Adrenal gland (tissue), 12 donors: ENCODE measurements around the gene CAMTA1. TPM values are rescaled to one million over a fixed set of nuclear protein-coding genes. Genes with fewer than 3 reads are reported as not detected.
A peak's percentile ranks its signal among the peaks of the same experiment; 100 is the strongest.

Experiments
- DNase-seq, 7 donors: peaks; one replicate each; pipeline ENCODE4 v3.0.0-alpha.2; 2019 to 2020
- H3K27ac ChIP-seq, 5 donors: fragments of 200-600 bp; sonication (generic) in 4 of 5; 1 replicate in 3 of 5; 2 replicates in 2 of 5; pipeline versions ENCODE4 v1.5.1 to v1.8.0; 2016 to 2020; ENCODE audit warnings: mild to moderate bottlenecking in 1 of 5
- H3K27me3 ChIP-seq: fragments of 200-600 bp; 2 replicates; pipeline ENCODE4 v1.8.0; 2021
- H3K36me3 ChIP-seq, 2 donors: fragments of 200-600 bp; replicated peaks in 1 of 2; 1 replicate in 1 of 2; 2 replicates in 1 of 2; pipeline versions ENCODE4 v1.5.1 to v1.8.0; 2018 to 2022
- H3K4me1 ChIP-seq, 2 donors: fragments of 200-600 bp; replicated peaks in 1 of 2; 1 replicate in 1 of 2; 2 replicates in 1 of 2; pipeline versions ENCODE4 v1.5.1 to v1.8.0; 2018 to 2021
- H3K4me3 ChIP-seq, 4 donors: fragments of 200-600 bp; sonication (generic) in 3 of 4; one replicate each; pipeline ENCODE4 v1.5.1; 2016 to 2018
- H3K9me3 ChIP-seq, 3 donors: fragments of 200-600 bp; sonication (generic) in 1 of 3; replicated peaks in 1 of 3; 1 replicate in 2 of 3; 2 replicates in 1 of 3; pipeline versions ENCODE4 v1.5.1 to v1.8.0; 2016 to 2021
- POLR2A ChIP-seq, 2 donors: fragments of 450-650 bp; IDR thresholded peaks; one replicate each; pipeline ENCODE4 v1.6.1; 2017; ENCODE audit warnings: antibody characterized with exemption in 2 of 2, mild to moderate bottlenecking in 2 of 2, moderate library complexity in 1 of 2
- WGBS, 4 donors: extraction: QIAGEN DNeasy Blood & Tissue Kit in 2 of 4; methylation state at CpG; one replicate each; pipeline versions ENCODE4 v1.1.5 to v1.1.7; 2013 to 2017; 5-methylcytosine and 5-hydroxymethylcytosine counted together
- intact Hi-C, 2 donors: fragments of 100-400 bp; cut with DNase I; formaldehyde crosslinking; loops; one replicate each; pipeline versions ENCODE4 v1.14.1 to v1.15.0; 2022 to 2023
- polyA plus RNA-seq, 3 donors: library from polyadenylated mRNA; stranded (reverse); fragments of 200-250 nt in 2 of 3; fragments of 350-450 nt in 1 of 3; fragmentation: Illumina TruSeq in 1 of 3; extraction: RNeasy Lipid Tissue Mini Kit (QIAGEN cat#74804) in 1 of 3; gene quantifications; one replicate each; pipeline ENCODE4 v1.2.3, GENCODE V29; 2013 to 2014
- total RNA-seq, 9 donors: library from RNA; depleted of rRNA in 4 of 9; stranded (reverse); fragments of >200 nt in 4 of 9; fragments of 120-200 nt in 1 of 9; fragmentation: NEBNext Ultra II Directional in 1 of 9; extraction: Animal tissue kit (Norgen Biotek cat#: 25700) in 1 of 9; gene quantifications; one replicate each; pipeline versions ENCODE4 v1.1.0 to v1.2.4, GENCODE V29; 2013 to 2023
- TF ChIP-seq, protein P1 (sequence below), 6 experiments: fragments of 450-650 bp in 4 of 6; fragments of 200-600 bp in 2 of 6; sonication (generic) in 1 of 6; IDR thresholded peaks; 1 replicate in 5 of 6; 2 replicates in 1 of 6; pipeline versions ENCODE4 v1.5.1 to v1.8.0; 2016 to 2021; ENCODE audit warnings: antibody characterized with exemption in 6 of 6, mild to moderate bottlenecking in 2 of 6, moderate library complexity in 1 of 6
- donor health status: healthy with polysubstance abuse.
- donor health status: Bipolar disorder and iron deficiency.
- donor health status: DM: yes; HTN: yes; CAD: no.
- donor health status: DM: no; HTN: no; CAD: no.
- donor health status: DM: no; HTN: no; CAD: no.
- donor health status: DM: yes; HTN: yes; CAD: no.

Gene CAMTA1
- total and polyA plus RNA-seq, 12 donors = 62.9 to 141 (median 96.9) TPM

DNA sequence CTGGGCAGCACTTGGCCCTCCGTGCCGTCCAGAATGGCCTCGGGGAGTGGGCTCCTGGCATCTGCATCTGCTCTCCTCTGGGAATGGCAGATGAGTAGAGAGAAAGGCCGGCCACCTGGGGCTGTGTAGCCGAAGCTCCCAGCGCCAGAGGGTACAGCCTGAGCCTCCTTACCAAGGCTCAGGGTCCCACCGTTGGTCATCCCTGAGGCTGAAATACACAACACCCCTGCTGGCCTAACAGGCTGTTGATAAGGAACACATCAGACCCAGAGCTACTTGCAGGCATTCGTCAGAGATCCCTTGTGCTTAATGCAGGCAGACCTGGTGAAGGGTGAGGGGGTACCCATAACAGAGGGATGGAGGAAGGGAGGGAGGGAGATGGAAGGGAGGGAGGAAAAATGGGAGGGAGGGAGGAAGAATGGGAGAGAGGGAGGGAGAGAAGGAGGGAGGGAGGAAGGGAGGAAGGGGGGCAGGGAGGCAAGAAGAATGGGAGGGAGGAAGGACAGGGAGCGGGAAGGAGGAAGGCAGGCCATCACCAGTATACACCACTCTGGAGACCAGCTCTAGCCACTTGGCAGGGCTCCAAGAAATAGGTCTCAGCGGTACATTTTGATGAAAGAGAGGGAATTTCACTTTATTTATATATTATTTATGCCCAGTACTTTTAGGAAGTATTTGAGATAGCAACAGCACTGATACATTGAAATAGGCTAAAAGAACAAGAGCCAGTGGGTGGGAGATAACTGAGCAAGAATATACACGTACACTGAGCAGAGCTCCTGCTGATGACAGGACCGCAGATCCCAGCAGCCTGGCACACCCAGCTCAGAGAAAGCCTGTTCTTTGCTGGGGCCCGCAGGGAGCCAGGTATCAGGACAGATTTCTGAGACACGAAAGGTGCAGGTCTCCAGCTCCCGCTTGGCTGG is 670.8 kb downstream of the CAMTA1 start:
- Histone ChIP-seq H3K4me1 (peaks cover 0 to 5% of the 10 kb centered on the region in 2 donors), H3K27me3 (no peaks in the 10 kb centered on the region), H3K36me3 (no peaks in the 10 kb centered on the region), H3K9me3 (no peaks in the 10 kb centered on the region), H3K4me3 (no peak overlapping the region), H3K27ac (peak overlapping the region in 1 of 5 donors; percentile 17)
- DNase-seq = no peak
- TF ChIP-seq POLR2A (IDR thresholded peaks at IDR 0.05) = no peak
- TF ChIP-seq, protein P1, sequence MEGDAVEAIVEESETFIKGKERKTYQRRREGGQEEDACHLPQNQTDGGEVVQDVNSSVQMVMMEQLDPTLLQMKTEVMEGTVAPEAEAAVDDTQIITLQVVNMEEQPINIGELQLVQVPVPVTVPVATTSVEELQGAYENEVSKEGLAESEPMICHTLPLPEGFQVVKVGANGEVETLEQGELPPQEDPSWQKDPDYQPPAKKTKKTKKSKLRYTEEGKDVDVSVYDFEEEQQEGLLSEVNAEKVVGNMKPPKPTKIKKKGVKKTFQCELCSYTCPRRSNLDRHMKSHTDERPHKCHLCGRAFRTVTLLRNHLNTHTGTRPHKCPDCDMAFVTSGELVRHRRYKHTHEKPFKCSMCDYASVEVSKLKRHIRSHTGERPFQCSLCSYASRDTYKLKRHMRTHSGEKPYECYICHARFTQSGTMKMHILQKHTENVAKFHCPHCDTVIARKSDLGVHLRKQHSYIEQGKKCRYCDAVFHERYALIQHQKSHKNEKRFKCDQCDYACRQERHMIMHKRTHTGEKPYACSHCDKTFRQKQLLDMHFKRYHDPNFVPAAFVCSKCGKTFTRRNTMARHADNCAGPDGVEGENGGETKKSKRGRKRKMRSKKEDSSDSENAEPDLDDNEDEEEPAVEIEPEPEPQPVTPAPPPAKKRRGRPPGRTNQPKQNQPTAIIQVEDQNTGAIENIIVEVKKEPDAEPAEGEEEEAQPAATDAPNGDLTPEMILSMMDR (IDR thresholded peaks at IDR 0.05) = no peak
- intact Hi-C loops = no loop called here
- 65 to 84% (median 79%) methylated on average over 10 to 15 of the region's 15 CpGs for WGBS, 4 donors

GRCh38 chr1:7456722-7457082 is 671.4 kb downstream of the CAMTA1 start:
- intact Hi-C loops = no loop called here
- WGBS, 4 donors = 76 to 86% (median 80%) methylated on average over 12 to 16 of the region's 17 CpGs
- DNase-seq = no peak
- Histone ChIP-seq H3K4me1 (peaks cover 0 to 5% of the 10 kb centered on the region in 2 donors), H3K27me3 (no peaks in the 10 kb centered on the region), H3K9me3 (no peaks in the 10 kb centered on the region), H3K36me3 (no peaks in the 10 kb centered on the region), H3K4me3 (no peak overlapping the region), H3K27ac (no peak overlapping the region)
- no peak for TF ChIP-seq POLR2A (IDR thresholded peaks at IDR 0.05)
- TF ChIP-seq, protein P1 (IDR thresholded peaks at IDR 0.05) = no peak

DNA sequence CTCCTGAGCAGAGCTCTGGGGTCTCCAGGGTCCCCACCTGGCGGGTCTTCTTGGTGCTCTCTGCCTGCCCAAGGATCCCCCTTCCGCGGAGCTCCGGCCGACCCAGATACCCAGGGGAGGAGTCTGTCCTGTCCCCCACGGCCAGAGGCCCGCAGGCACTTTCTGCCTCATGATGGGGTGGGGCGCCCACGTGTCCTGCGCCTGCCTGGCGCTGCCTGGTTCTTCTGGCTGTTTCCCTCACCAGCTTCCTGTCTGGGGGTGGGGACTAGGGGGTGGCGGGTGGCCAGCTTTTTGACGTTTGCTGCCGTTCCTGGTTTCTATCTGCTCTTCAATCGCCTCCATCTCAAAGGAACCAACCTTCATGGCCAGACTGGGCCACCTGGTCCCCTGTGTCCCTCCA is 672.6 kb downstream of the CAMTA1 start:
- WGBS, 4 donors = 74 to 88% (median 77%) methylated on average over 10 to 15 of the region's 15 CpGs; no CpG with 5 or more reads in 1 of the 4 donors
- intact Hi-C loops = no loop called here
- no peak for DNase-seq
- no peaks in the 10 kb centered on the region for H3K9me3 ChIP-seq
- H3K4me3 ChIP-seq = no peak overlapping the region
- peaks cover 0 to 5% of the 10 kb centered on the region in 2 donors for H3K4me1 ChIP-seq
- TF ChIP-seq, protein P1 (IDR thresholded peaks at IDR 0.05) = no peak
- TF ChIP-seq POLR2A (IDR thresholded peaks at IDR 0.05) = no peak
- H3K27ac ChIP-seq = no peak overlapping the region
- H3K36me3 ChIP-seq = no peaks in the 10 kb centered on the region
- no peaks in the 10 kb centered on the region for H3K27me3 ChIP-seq

- Histone ChIP-seq H3K27me3 (no peaks in the 10 kb centered on the region), H3K27ac (no peak overlapping the region), H3K36me3 (no peaks in the 10 kb centered on the region), H3K4me1 (peaks cover 0 to 5% of the 10 kb centered on the region in 2 donors), H3K4me3 (no peak overlapping the region), H3K9me3 (no peaks in the 10 kb centered on the region)
- WGBS, 4 donors = 81 to 91% (median 90%) methylated on average over 7 of the region's 7 CpGs
- intact Hi-C loops = no loop called here
- no peak for TF ChIP-seq POLR2A (IDR thresholded peaks at IDR 0.05)
- TF ChIP-seq, protein P1 (IDR thresholded peaks at IDR 0.05) = no peak
- no peak for DNase-seq
Observed at GRCh38 chr1:7458946-7459345, 673.7 kb downstream of the CAMTA1 start.
